Measurements from ENCODE around the gene TPSAB1. TPM values are rescaled to one million over a fixed set of nuclear protein-coding genes. Genes with fewer than 3 reads are reported as not detected.
"Not testable (repeated sequence)": the region's sequence is repeated elsewhere in the genome, so short reads cannot be mapped to it uniquely, and the experiment has no call there.

Gene TPSAB1
- total and polyA plus RNA-seq, 9 donors, result 0.83 to 16.2 (median 8.3) TPM; not detected in 2

- TF ChIP-seq POLR2A (IDR thresholded peaks at IDR 0.05), result no peak
- TF ChIP-seq CTCF (IDR thresholded peaks at IDR 0.05), result no peak
- no peak for TF ChIP-seq EP300 (IDR thresholded peaks at IDR 0.05)
- Histone ChIP-seq H3K36me3 (no peaks in the 10 kb centered on the region), H3K4me3 (no peak overlapping the region), H3K27me3 (no peaks in the 10 kb centered on the region), H3K9me3 (no peaks in the 10 kb centered on the region), H3K27ac (no peak overlapping the region), H3K4me1 (ENCODE audit: insufficient read depth) (no peaks in the 10 kb centered on the region)
- intact Hi-C loops (cut with DNase I), result no loop called here
- DNase-seq, result peak in 1 of 5 donors; percentile 5
- WGBS, 3 donors, result 70 to 73% (median 71%) methylated on average over 9 of the region's 9 CpGs
Observed at GRCh38 chr16:1237990-1238389, 2.5 kb upstream of the TPSAB1 start.

GRCh38 chr16:1238909-1239308 lies 1.6 kb upstream of the TPSAB1 start:
- H3K4me1 ChIP-seq (ENCODE audit: insufficient read depth); H3K27ac ChIP-seq; H3K36me3 ChIP-seq; H3K27me3 ChIP-seq; H3K4me3 ChIP-seq; H3K9me3 ChIP-seq; intact Hi-C loops (cut with DNase I): not testable (repeated sequence)
- WGBS, 3 donors, result 7 to 33% (median 23%) methylated on average over 4 to 20 of the region's 23 CpGs
- peak in 2 of 5 donors; percentile 22 to 59 for DNase-seq

GRCh38 chr16:1239575-1239974 lies 930 bp upstream of the TPSAB1 start:
- intact Hi-C loops (cut with DNase I); H3K27me3 ChIP-seq; H3K9me3 ChIP-seq; H3K4me3 ChIP-seq; H3K27ac ChIP-seq; H3K4me1 ChIP-seq (ENCODE audit: insufficient read depth); H3K36me3 ChIP-seq: not testable (repeated sequence)
- DNase-seq, result peak in 1 of 5 donors; percentile 13
- 75 to 95% (median 78%) methylated on average over 7 to 9 of the region's 9 CpGs for WGBS, 3 donors

- H3K4me1 ChIP-seq (ENCODE audit: insufficient read depth); H3K27me3 ChIP-seq; intact Hi-C loops (cut with DNase I); H3K36me3 ChIP-seq; H3K4me3 ChIP-seq; H3K27ac ChIP-seq; H3K9me3 ChIP-seq: not testable (repeated sequence)
- peak in 1 of 5 donors; percentile 20 for DNase-seq
- 58 to 95% methylated on average over 4 to 12 of the region's 15 CpGs; no CpG with 5 or more reads in 1 of the 3 donors for WGBS, 3 donors
Observed at GRCh38 chr16:1241081-1241480, 576 bp downstream of the TPSAB1 start.

- 44 to 68% (median 44%) methylated on average over 7 of the region's 11 CpGs for WGBS, 3 donors
- H3K4me1 ChIP-seq (ENCODE audit: insufficient read depth); H3K27me3 ChIP-seq; H3K36me3 ChIP-seq; H3K4me3 ChIP-seq; intact Hi-C loops (cut with DNase I); H3K27ac ChIP-seq; DNase-seq; H3K9me3 ChIP-seq: not testable (repeated sequence)
Observed at GRCh38 chr16:1243363-1243762, 2.9 kb downstream of the TPSAB1 start.

- 52 to 62% (median 61%) methylated on average over 18 to 32 of the region's 32 CpGs for WGBS, 3 donors
- H3K4me1 ChIP-seq (ENCODE audit: insufficient read depth); H3K9me3 ChIP-seq; H3K27me3 ChIP-seq; H3K4me3 ChIP-seq; H3K27ac ChIP-seq; DNase-seq; H3K36me3 ChIP-seq; intact Hi-C loops (cut with DNase I): not testable (repeated sequence)
Observed at GRCh38 chr16:1243907-1244850, 3.7 kb downstream of the TPSAB1 start.

GRCh38 chr16:1244881-1245280 lies 4.4 kb downstream of the TPSAB1 start:
- Histone ChIP-seq H3K4me1 (ENCODE audit: insufficient read depth) (no peaks in the 10 kb centered on the region), H3K9me3 (no peaks in the 10 kb centered on the region), H3K4me3 (no peak overlapping the region), H3K27ac (no peak overlapping the region), H3K27me3 (no peaks in the 10 kb centered on the region), H3K36me3 (no peaks in the 10 kb centered on the region)
- 71 to 88% (median 74%) methylated on average over 10 to 12 of the region's 12 CpGs for WGBS, 3 donors
- intact Hi-C loops (cut with DNase I), result no loop called here
- TF ChIP-seq POLR2A (IDR thresholded peaks at IDR 0.05) (no peak), CTCF (IDR thresholded peaks at IDR 0.05) (no peak), EP300 (IDR thresholded peaks at IDR 0.05) (no peak)
- DNase-seq, result no peak

Measured in ovary (tissue), 9 donors.